NOMO-1 treated with DMSO at 0.1 percent for 48 hours (cell line): ENCODE measurements around the gene ARMC5.
"Not testable (repeated sequence)": the region's sequence is repeated elsewhere in the genome, so short reads cannot be mapped to it uniquely, and the experiment has no call there.

ENCODE experiments used
- DNase-seq: peaks from one replicate; lab custom pipeline; 2025; ENCODE audit not compliant: unreplicated experiment; lab: John Stamatoyannopoulos, UW

Gene ARMC5

GRCh38 chr16:31430380-31431052 lies 28.8 kb upstream of the ARMC5 start:
- no peak for DNase-seq

- DNase-seq = no peak
Measured at GRCh38 chr16:31435341-31436220, 23.7 kb upstream of the ARMC5 start.

GRCh38 chr16:31436221-31437045 lies 22.9 kb upstream of the ARMC5 start:
- DNase-seq = no peak

DNA sequence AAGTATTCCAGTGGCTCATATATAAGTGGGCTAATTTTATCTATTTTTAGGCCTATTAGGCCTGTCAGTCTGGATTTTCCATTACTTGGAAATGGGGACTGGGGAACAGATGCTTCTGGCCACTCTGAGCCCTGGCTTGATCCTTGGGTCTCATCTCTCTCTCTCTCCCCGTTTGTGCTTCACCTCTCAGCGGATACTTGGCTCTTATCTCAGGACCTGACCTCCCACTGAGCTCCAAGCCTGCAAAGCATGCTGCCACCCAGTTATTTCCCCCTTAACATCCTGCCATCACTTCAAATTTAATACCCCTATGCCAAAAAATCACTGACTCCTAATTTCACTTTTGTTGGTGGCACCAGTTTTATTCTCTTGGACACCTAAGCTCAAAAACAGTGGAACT lies 20.9 kb upstream of the ARMC5 start:
- no peak for DNase-seq

- not testable (repeated sequence) for DNase-seq
Measured at GRCh38 chr16:31439023-31439422, 20.3 kb upstream of the ARMC5 start.

DNA sequence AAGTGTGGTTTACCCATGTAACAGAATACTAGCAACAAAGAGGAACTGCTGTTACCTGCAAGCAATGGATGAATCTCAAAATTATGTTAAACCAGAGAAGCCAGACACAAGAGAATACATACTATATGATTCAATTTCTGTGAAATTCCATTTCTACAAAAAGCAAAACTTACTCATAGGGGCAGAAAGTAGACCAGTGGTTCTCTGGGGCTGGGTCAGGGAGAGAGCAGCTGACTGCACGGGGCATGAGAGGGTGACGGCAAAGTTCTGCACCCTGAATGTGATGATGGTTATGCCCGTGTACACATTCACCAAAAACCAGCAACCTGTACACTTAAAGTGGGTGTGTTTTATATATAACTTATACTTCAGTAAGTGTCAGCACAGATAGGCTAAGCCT lies 19.8 kb upstream of the ARMC5 start:
- no peak for DNase-seq

- DNase-seq = no peak
Measured at GRCh38 chr16:31440516-31441184, 18.7 kb upstream of the ARMC5 start.

DNA sequence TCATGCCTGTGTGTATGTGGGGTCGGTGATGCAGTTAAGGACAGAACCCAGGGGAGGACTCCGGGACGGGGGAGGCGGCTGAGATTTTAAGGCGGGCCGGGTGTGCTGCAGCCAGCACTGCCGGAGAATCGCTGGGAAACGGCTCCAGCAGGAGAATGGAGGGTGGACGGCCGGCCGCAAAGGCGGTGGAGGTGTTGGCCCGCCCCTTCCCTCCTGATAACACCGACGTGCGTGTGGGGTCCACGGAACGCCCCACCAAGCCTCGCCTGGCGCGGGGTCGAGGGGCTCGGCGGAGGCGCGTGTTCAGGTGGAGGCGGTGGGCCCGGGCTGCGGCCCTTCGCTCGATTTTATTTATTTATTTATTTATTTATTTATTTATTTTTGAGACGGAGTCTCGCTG lies 17.3 kb upstream of the ARMC5 start:
- no peak for DNase-seq

GRCh38 chr16:31445931-31446330 lies 13.4 kb upstream of the ARMC5 start:
- DNase-seq = not testable (repeated sequence)

- no peak for DNase-seq
Measured at GRCh38 chr16:31451201-31451600, 8.1 kb upstream of the ARMC5 start.

DNA sequence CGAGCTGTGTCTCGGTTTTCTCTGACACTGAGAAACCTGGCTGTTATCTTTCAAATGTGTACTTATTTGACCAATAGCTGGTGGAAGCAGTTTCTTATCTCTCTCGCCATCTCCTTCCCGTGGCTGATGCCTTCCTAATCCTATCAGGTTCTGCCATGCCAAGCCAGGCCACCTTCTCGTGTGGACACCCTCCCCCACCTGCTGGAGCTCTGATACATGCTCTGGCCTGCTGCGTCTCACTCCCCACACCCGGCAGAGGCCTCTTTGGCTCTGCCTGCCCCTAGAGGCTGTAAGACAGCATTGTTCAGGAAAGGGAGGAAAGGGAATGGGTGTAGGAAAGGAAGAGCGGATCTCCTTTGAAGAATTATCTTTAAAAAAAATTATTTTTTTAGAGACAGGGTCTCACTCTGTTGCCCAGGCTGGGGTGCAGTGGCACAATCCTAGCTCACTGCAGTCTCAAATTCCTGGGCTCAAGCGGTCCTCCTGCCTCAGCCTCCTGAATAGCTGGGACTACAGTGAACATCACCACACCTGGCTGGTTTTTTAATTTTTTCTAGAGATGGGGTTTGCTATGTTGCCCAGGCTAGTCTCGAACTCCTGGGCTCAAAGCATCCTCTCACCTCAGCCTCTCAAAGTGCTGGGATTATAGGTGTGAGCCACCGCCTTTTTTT lies 7.5 kb upstream of the ARMC5 start:
- DNase-seq = no peak

DNA sequence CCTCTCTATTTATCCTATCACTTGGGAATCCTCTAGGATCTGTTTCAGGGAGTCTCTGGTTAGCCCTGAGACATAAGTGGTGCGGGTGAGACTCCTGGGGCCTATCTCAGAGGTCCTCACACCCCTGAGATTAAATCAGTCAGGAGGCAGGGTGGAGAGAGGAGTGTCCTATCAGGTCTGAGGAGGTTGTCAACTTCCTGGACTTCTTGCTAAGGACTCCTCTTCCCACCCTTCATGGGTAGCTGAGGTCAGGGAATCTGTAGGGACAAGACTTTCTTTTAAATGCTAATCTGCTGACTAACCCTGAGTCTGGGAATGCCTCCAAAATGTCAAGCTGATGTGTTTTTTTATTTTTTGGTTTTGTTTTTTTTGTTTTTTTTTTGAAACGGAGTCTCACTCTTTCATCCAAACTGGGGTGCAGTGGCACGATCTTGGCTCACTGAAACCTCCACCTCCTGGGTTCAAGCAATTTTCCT lies 6.6 kb upstream of the ARMC5 start:
- no peak for DNase-seq

DNA sequence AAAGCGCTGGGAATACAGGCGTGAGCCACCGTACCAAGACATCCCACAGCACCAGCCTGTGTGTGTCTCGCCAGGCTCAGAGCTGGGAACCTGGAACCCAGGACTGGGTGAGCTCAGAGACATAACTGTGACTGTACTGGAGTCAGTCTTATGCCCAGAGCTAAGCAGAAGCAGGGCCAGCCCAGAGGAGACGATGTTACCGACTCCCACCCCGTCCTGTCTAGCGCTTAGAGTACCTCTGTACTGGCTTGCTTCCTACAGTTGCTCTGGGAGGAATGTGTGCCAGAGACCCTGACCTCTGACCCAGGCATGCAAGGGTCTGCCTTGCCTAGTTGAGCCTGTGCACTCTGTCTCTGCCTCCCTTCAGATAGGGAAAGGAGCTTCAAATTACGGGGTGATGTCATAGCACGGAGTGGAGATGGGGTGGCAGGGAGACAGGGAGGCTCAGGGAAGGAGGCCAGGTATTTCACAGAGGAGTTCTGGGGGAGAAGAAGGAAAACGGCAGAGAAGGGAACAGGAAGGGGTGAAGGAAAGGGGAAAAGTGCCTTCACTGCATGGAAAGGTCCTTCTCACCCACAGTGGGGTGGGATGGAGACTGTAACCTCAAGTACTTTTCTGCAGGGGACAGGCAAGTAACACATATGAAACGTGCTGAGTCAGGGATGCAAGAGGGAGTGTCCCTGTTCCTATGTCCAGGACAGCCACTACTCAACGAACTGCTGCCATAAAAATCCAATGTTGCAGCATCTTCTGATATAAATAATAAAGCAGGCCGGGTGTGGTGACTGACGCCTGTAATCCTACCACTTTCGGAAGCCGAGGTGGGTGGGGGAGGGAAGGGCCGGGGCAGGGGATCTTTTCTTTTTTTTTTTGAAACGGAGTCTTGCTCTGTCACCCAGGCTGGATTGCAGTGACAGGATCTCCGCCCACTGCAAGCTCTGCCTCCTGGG lies 5.8 kb upstream of the ARMC5 start:
- DNase-seq = peak; percentile 29

- DNase-seq = no peak
Measured at GRCh38 chr16:31455601-31456314, 3.5 kb upstream of the ARMC5 start.

GRCh38 chr16:31456988-31457360 lies 2.3 kb upstream of the ARMC5 start:
- no peak for DNase-seq

DNA sequence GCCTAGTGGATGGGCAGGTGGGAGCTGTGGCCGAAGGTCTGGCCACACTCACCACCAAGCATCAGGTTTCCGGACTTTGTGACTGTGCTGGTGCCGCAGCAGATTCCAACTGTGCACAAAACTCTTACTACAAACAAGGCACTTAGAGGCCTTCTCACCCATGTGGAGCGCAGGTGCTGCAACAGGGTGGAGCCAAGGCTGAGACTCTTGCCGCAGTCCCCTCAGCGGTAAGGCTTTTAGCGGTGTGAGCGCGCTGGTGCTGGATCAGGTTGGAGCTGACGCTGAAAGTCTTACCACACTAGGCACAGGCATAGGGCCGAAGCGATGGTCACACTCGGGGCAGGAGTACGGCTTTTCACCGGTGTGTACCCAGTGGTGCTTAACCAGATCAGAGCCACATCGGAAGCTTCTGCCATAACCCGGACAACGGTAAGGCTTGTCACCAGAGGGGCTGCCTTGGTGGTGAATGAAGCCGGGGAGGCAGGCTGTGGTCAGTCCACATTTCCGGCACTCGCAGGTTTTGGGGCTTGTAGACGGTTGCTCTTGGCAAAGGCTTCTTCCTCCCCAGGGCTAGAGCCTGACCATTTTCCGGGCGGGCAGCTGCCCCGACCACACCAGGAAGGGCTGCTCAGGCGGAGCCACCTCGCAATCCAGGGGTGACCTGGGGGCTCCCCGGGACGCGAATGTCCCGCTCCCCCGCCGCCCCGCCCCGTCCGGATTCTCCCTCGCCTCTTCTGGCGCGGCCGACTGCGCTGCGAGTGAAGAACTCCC lies 1.0 kb upstream of the ARMC5 start:
- peak; percentile 52 for DNase-seq

DNA sequence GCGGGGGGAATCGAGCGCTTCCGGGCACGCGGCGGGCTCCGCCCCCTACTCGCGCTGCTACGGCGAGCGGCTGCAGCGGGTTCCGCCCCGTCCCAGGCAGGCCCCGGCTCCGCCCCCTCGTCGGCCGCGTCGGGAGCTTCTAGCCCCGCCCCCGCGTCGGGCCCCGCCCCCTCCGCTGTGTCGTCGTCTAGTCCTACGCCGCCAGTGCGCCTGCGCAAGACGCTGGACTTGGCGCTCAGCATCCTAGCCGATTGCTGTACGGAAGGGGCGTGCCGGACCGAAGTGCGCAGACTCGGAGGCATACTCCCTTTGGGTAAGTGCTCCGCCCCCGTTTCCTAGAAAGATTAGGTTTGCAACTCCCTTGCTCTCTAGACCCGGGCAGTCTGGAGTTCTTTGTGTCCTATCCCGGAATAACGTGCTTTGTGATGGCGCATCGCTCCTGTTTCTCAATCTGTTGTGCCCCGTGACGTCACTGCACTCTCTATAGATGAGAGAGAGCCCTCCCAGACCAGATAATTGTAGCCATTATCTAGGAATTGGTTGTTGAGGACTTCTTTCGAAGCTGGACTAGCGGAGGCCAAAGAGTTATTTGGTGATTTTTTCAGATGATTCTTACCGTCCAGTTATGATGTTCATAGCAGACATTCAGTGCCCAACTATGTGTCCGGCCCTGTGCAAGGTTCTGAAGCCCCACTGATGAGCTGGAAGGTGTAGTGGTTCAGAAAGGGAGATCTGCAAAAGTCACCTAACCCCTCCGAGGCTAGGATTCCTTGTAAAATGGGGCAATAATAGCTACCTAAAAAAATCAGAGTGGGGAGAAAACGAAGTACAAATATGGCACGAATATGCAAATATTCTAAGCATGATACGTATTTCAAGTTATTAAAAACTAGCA lies 633 bp downstream of the ARMC5 start:
- DNase-seq = peak; percentile 99
